ENCODE results near the gene SNHG17.

DNA sequence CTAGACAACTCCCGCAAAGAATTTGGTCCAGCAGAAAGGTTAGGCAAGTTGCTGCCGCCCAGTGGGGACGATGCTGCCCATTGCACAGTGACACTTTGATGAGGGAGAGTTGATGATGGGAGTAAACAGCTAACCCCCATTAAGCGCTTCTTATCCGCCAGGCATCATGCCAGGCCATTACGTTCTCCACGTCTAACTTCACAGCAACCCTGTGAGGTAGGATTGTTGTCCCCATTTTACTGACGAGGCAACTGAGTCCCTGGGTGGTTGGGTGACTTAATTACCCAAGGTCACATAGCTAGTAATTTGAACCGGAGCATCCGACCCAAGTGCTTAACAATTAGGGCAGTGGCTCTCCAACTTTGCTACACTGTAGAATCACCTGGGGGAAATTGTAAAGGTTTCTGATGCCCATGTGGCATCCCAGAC, 38.3 kb upstream of the SNHG17 start:
- TF ChIP-seq CTCF (IDR thresholded peaks at IDR 0.05) = no peak
- TF ChIP-seq POLR2A (IDR thresholded peaks at IDR 0.05) = no peak
- no peak for TF ChIP-seq EP300 (IDR thresholded peaks at IDR 0.05; ENCODE audit: low read depth)
